Kidney (tissue), 14 donors: Measurements from ENCODE around the gene SLC16A9. TPM values are rescaled to one million over a fixed set of nuclear protein-coding genes. Genes with fewer than 3 reads are reported as not detected.

Source experiments
- DNase-seq, 5 donors: peaks; one replicate each; pipeline ENCODE4 v3.0.0-alpha.2; 2013 to 2020
- FAIRE-seq: peaks from 2 replicates; lab custom pipeline; 2012; peaks lifted over from hg19 to GRCh38; lab: Jason Lieb, UNC
- H3K27ac ChIP-seq, 2 donors: one replicate each; pipeline ENCODE4 v1.7.0; 2013; ENCODE audit warnings: low read depth in 2 of 2, low read length in 2 of 2, inconsistent platforms in 1 of 2
- H3K27me3 ChIP-seq: one replicate; pipeline ENCODE4 v1.7.1; 2013; ENCODE audit warnings: low read length, inconsistent platforms; ENCODE audit not compliant: control insufficient read depth, insufficient read depth
- H3K36me3 ChIP-seq, 3 donors: one replicate each; pipeline versions ENCODE4 v1.7.0 to v1.7.1; 2013; ENCODE audit warnings: low read length in 3 of 3, control low read depth in 1 of 3, inconsistent platforms in 1 of 3; ENCODE audit not compliant: insufficient read depth in 3 of 3, control insufficient read depth in 2 of 3
- H3K4me1 ChIP-seq, 3 donors: one replicate each; pipeline versions ENCODE4 v1.7.0 to v1.7.1; 2013; ENCODE audit warnings: low read length in 3 of 3, inconsistent platforms in 1 of 3, low read depth in 1 of 3; ENCODE audit not compliant: control insufficient read depth in 2 of 3, insufficient read depth in 2 of 3
- H3K4me3 ChIP-seq, 3 donors: one replicate each; pipeline versions ENCODE4 v1.7.0 to v1.8.1; 2013; ENCODE audit warnings: low read length in 3 of 3, control low read depth in 1 of 3, inconsistent platforms in 1 of 3
- H3K9ac ChIP-seq, 3 donors: one replicate each; pipeline versions ENCODE4 v1.7.0 to v1.7.1; 2013; ENCODE audit warnings: low read length in 3 of 3, control low read depth in 1 of 3, inconsistent platforms in 1 of 3
- H3K9me3 ChIP-seq, 3 donors: one replicate each; pipeline versions ENCODE4 v1.7.0 to v1.7.1; 2013; ENCODE audit warnings: low read length in 3 of 3, control low read depth in 1 of 3, inconsistent platforms in 1 of 3; ENCODE audit not compliant: control insufficient read depth in 2 of 3, insufficient read depth in 1 of 3
- intact Hi-C: fragments of 100-400 bp; cut with DNase I; formaldehyde crosslinking; loops from one replicate; pipeline ENCODE4 v1.11.1; 2022
- polyA plus RNA-seq: library from polyadenylated mRNA; stranded (reverse); fragments of 350-450 nt; fragmentation: Illumina TruSeq; extraction: RNeasy Lipid Tissue Mini Kit (QIAGEN cat#74804); gene quantifications from one replicate; pipeline ENCODE4 v1.2.3, GENCODE V29; 2014; ENCODE audit warnings: low read depth, low replicate concordance; ENCODE audit not compliant: insufficient read depth
- total RNA-seq: library from RNA; stranded (reverse); fragmentation: NEBNext Ultra II Directional; extraction: Animal tissue kit (Norgen Biotek cat#: 25700); gene quantifications from one replicate; pipeline ENCODE4 v1.2.1, GENCODE V29; 2021
- TF ChIP-seq, protein P1 (sequence below): IDR thresholded peaks from 3 replicates; pipeline ENCODE4 v1.5.1; 2012; ENCODE audit warnings: mild to moderate bottlenecking, moderate library complexity, borderline replicate concordance; ENCODE audit not compliant: insufficient read depth; ENCODE audit errors: extremely low read depth
- donor health status: control.
- donor health status: control.
- donor health status: control.
- donor health status: control.
- donor health status: control.
- donor health status: DM: yes; HTN: yes; CAD: no.
- donor health status: Normal renal cell carcinoma (clear cell type).

SLC16A9 gene
- total and polyA plus RNA-seq, 2 donors from 2014 or later, result 15.5 to 91.1 TPM

GRCh38 chr10:59687657-59688056, 22.0 kb downstream of the SLC16A9 start:
- no peaks in the 10 kb centered on the region for H3K9me3 ChIP-seq
- no peaks in the 10 kb centered on the region for H3K27me3 ChIP-seq
- H3K36me3 ChIP-seq, result peaks cover 0 to 7% (median 2%) of the 10 kb centered on the region in 3 donors
- TF ChIP-seq, protein P1, sequence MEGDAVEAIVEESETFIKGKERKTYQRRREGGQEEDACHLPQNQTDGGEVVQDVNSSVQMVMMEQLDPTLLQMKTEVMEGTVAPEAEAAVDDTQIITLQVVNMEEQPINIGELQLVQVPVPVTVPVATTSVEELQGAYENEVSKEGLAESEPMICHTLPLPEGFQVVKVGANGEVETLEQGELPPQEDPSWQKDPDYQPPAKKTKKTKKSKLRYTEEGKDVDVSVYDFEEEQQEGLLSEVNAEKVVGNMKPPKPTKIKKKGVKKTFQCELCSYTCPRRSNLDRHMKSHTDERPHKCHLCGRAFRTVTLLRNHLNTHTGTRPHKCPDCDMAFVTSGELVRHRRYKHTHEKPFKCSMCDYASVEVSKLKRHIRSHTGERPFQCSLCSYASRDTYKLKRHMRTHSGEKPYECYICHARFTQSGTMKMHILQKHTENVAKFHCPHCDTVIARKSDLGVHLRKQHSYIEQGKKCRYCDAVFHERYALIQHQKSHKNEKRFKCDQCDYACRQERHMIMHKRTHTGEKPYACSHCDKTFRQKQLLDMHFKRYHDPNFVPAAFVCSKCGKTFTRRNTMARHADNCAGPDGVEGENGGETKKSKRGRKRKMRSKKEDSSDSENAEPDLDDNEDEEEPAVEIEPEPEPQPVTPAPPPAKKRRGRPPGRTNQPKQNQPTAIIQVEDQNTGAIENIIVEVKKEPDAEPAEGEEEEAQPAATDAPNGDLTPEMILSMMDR, result no peak
- H3K27ac ChIP-seq, result no peak overlapping the region
- no peak for FAIRE-seq
- no peak overlapping the region for H3K9ac ChIP-seq
- H3K4me1 ChIP-seq, result no peaks in the 10 kb centered on the region
- no peak overlapping the region for H3K4me3 ChIP-seq
- intact Hi-C loops, result no loop called here
- DNase-seq, result no peak

DNA sequence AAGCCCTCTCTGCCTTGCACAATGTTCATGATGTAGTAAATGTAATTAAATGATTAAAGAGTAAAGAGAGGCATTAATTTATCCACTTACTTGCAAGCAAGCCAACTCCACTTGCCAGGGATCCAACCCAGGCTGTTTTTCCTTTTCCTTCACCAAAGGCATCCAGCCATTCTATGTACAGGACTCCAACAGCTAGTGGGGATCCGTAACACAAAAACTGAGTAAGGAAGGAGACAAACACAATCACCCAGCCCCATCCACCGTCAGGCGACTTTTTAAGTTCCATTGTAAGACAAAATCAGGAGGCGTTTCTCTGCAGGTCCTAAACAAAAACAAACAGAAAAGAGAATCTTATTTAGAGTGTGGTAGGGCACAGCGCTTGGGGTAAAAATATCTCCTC, 25.6 kb downstream of the SLC16A9 start:
- intact Hi-C loops, result no loop called here
- TF ChIP-seq, protein P1, result no peak
- H3K27me3 ChIP-seq, result no peaks in the 10 kb centered on the region
- H3K9me3 ChIP-seq, result no peaks in the 10 kb centered on the region
- H3K36me3 ChIP-seq, result peaks cover 0 to 7% (median 2%) of the 10 kb centered on the region in 3 donors
- FAIRE-seq (no peak), DNase-seq (no peak)
- H3K9ac ChIP-seq, result no peak overlapping the region
- peaks cover 0 to 2% (median 0%) of the 10 kb centered on the region in 3 donors for H3K4me1 ChIP-seq
- no peak overlapping the region for H3K4me3 ChIP-seq
- no peak overlapping the region for H3K27ac ChIP-seq

- no peaks in the 10 kb centered on the region for H3K27me3 ChIP-seq
- H3K27ac ChIP-seq, result no peak overlapping the region
- no peak overlapping the region for H3K4me3 ChIP-seq
- H3K36me3 ChIP-seq, result peaks cover 0 to 7% (median 2%) of the 10 kb centered on the region in 3 donors
- H3K4me1 ChIP-seq, result peaks cover 0 to 2% (median 0%) of the 10 kb centered on the region in 3 donors
- intact Hi-C loops, result no loop called here
- H3K9me3 ChIP-seq, result no peaks in the 10 kb centered on the region
- H3K9ac ChIP-seq, result no peak overlapping the region
- FAIRE-seq, result no peak
- DNase-seq, result no peak
- TF ChIP-seq, protein P1, result no peak
Measured at GRCh38 chr10:59682986-59683937, 26.4 kb downstream of the SLC16A9 start.
